ENCODE measurements around the gene IGF2.
A peak's percentile ranks its signal among the peaks of the same experiment; 100 is the strongest.

The IGF2 gene

GRCh38 chr11:2169626-2170570 lies 30.7 kb upstream of the IGF2 start:
- no peak for DNase-seq

- no peak for DNase-seq
Measured at GRCh38 chr11:2169005-2169378, 29.8 kb upstream of the IGF2 start.

GRCh38 chr11:2168286-2169004 lies 29.3 kb upstream of the IGF2 start:
- DNase-seq = no peak

GRCh38 chr11:2167141-2168045 lies 28.2 kb upstream of the IGF2 start:
- DNase-seq = no peak

- DNase-seq = peak; percentile 65
Measured at GRCh38 chr11:2166091-2166851, 27.1 kb upstream of the IGF2 start.

- DNase-seq = no peak
Measured at GRCh38 chr11:2165571-2165970, 26.4 kb upstream of the IGF2 start.

- DNase-seq = no peak
Measured at GRCh38 chr11:2164861-2165555, 25.8 kb upstream of the IGF2 start.

- no peak for DNase-seq
Measured at GRCh38 chr11:2164081-2164480, 24.9 kb upstream of the IGF2 start.

GRCh38 chr11:2163428-2163978 lies 24.3 kb upstream of the IGF2 start:
- no peak for DNase-seq

- no peak for DNase-seq
Measured at GRCh38 chr11:2160736-2161259, 21.6 kb upstream of the IGF2 start, which contains the start of gene INS. Gene INS (minus strand): TSS chr11:2161209. CDS start chr11:2160971, 238 bp downstream.

- DNase-seq = no peak
Measured at GRCh38 chr11:2159536-2160413, 20.6 kb upstream of the IGF2 start.

GRCh38 chr11:2158966-2159365 lies 19.8 kb upstream of the IGF2 start:
- no peak for DNase-seq

GRCh38 chr11:2158296-2158737 lies 19.1 kb upstream of the IGF2 start:
- no peak for DNase-seq

- no peak for DNase-seq
Measured at GRCh38 chr11:2157294-2158040, 18.3 kb upstream of the IGF2 start.

GRCh38 chr11:2156416-2157182 lies 17.4 kb upstream of the IGF2 start:
- peak; percentile 72 for DNase-seq

GRCh38 chr11:2155511-2155910 lies 16.3 kb upstream of the IGF2 start:
- DNase-seq = no peak

- DNase-seq = no peak
Measured at GRCh38 chr11:2154889-2155288, 15.7 kb upstream of the IGF2 start.

- DNase-seq = no peak
Measured at GRCh38 chr11:2154195-2154585, 15.0 kb upstream of the IGF2 start.
